Fibroblast of lung (primary cell): ENCODE data around the gene TMEM232. TPM values are rescaled to one million over a fixed set of nuclear protein-coding genes. Genes with fewer than 3 reads are reported as not detected.
"Not testable (repeated sequence)": the region's sequence is repeated elsewhere in the genome, so short reads cannot be mapped to it uniquely, and the experiment has no call there.

Source experiments
- DNase-seq, 2 donors: peaks; one replicate each; pipeline versions ENCODE4 v3.0.0 to v3.0.0-alpha.2; 2010; ENCODE audit warnings: low read depth in 2 of 2
- H2AFZ ChIP-seq: 2 replicates; pipeline ENCODE4 v1.5.1; 2012; ENCODE audit warnings: low read length, control low read depth, inconsistent platforms
- H3K27ac ChIP-seq: 2 replicates; pipeline ENCODE4 v1.5.1; 2011; ENCODE audit warnings: low read length, control low read depth; ENCODE audit not compliant: insufficient read depth
- H3K27me3 ChIP-seq: 2 replicates; pipeline ENCODE4 v1.5.1; 2011; ENCODE audit warnings: mild to moderate bottlenecking, low read length; ENCODE audit not compliant: control insufficient read depth, insufficient read depth
- H3K36me3 ChIP-seq: 2 replicates; pipeline ENCODE4 v1.5.1; 2011; ENCODE audit warnings: low read length; ENCODE audit not compliant: control insufficient read depth, insufficient read depth
- H3K4me1 ChIP-seq: 2 replicates; pipeline ENCODE4 v1.5.1; 2011; ENCODE audit warnings: low read length; ENCODE audit not compliant: control insufficient read depth, insufficient read depth; ENCODE audit errors: extremely low read depth
- H3K4me2 ChIP-seq: 2 replicates; pipeline ENCODE4 v1.5.1; 2011; ENCODE audit warnings: low read length, control low read depth; ENCODE audit not compliant: insufficient read depth; ENCODE audit errors: extremely low read depth
- H3K4me3 ChIP-seq, 4 experiments: fragments of 200-600 bp in 1 of 4; sonication (generic) in 1 of 4; replicated peaks in 1 of 4; 2 replicates each; pipeline ENCODE4 v1.5.1; 2011 to 2016; ENCODE audit warnings: low read length in 4 of 4, low read depth in 3 of 4, mild to moderate bottlenecking in 3 of 4, control low read depth in 2 of 4, inconsistent platforms in 1 of 4, mixed read lengths in 1 of 4; ENCODE audit not compliant: insufficient read depth in 1 of 4; ENCODE audit errors: control extremely low read depth in 1 of 4
- H3K79me2 ChIP-seq: 2 replicates; pipeline ENCODE4 v1.5.1; 2012; ENCODE audit warnings: mild to moderate bottlenecking, low read length, inconsistent platforms; ENCODE audit not compliant: control insufficient read depth, insufficient read depth
- H3K9ac ChIP-seq: 2 replicates; pipeline ENCODE4 v1.5.1; 2011; ENCODE audit warnings: mild to moderate bottlenecking, low read length, control low read depth; ENCODE audit not compliant: insufficient read depth
- H3K9me3 ChIP-seq: 2 replicates; pipeline ENCODE4 v1.5.1; 2012; ENCODE audit warnings: low read depth, low read length; ENCODE audit not compliant: control insufficient read depth, insufficient read depth
- H4K20me1 ChIP-seq: 2 replicates; pipeline ENCODE4 v1.5.1; 2011; ENCODE audit warnings: low read length; ENCODE audit not compliant: control insufficient read depth, insufficient read depth; ENCODE audit errors: extremely low read depth
- CTCF ChIP-seq, 2 donors: IDR thresholded peaks in 1 of 2; conservative IDR thresholded peaks in 1 of 2; 1 replicate in 1 of 2; 2 replicates in 1 of 2; pipeline ENCODE4 v1.5.1; 2011 to 2012; ENCODE audit warnings: low read length in 2 of 2, control low read depth in 1 of 2, inconsistent platforms in 1 of 2, low read depth in 1 of 2, mild to moderate bottlenecking in 1 of 2
- EZH2 ChIP-seq: IDR thresholded peaks from 2 replicates; pipeline ENCODE4 v1.5.1; 2012; ENCODE audit warnings: low read length, control low read depth, mild to moderate bottlenecking; ENCODE audit errors: missing control alignments
- polyA plus RNA-seq, 2 donors: library from polyadenylated mRNA; depleted of rRNA in 1 of 2; stranded (reverse) in 1 of 2; unstranded in 1 of 2; fragments of >200 nt; gene quantifications; 2 replicates each; pipeline ENCODE4 v1.2.1, GENCODE V29; 2011 to 2012; ENCODE audit warnings: missing spikeins in 1 of 2
- total RNA-seq: library from RNA; depleted of rRNA; stranded (reverse); fragments of >200 nt; gene quantifications from 2 replicates; pipeline ENCODE4 v1.2.1, GENCODE V29; 2014

TMEM232 gene
- total and polyA plus RNA-seq, 2 donors (not counting 1 experiment from before 2014, with no cell fraction given), result 2.0 to 5.6 TPM

GRCh38 chr5:110681109-110681508, 45.4 kb downstream of the TMEM232 start:
- Histone ChIP-seq H3K9ac (no peak overlapping the region), H3K36me3 (no peaks in the 10 kb centered on the region), H3K4me1 (no peaks in the 10 kb centered on the region), H2AFZ (no peak overlapping the region), H3K27ac (no peak overlapping the region), H3K27me3 (no peaks in the 10 kb centered on the region), H3K79me2 (no peaks in the 10 kb centered on the region), H4K20me1 (no peaks in the 10 kb centered on the region), H3K4me2 (no peak overlapping the region), H3K4me3 (no peak overlapping the region), H3K9me3 (no peaks in the 10 kb centered on the region)
- TF ChIP-seq CTCF (conservative IDR thresholded peaks at IDR 0.05 in 1 of 2, IDR thresholded peaks at IDR 0.05 in 1 of 2; ENCODE audit: low read depth in 1 of 2, low read length in 2 of 2), result no peak
- no peak for TF ChIP-seq EZH2
- DNase-seq, result no peak

- H3K9ac ChIP-seq, DNase-seq, H3K36me3 ChIP-seq, H4K20me1 ChIP-seq, H3K27me3 ChIP-seq, H3K9me3 ChIP-seq, H3K27ac ChIP-seq, H3K4me2 ChIP-seq, H3K79me2 ChIP-seq, H2AFZ ChIP-seq, H3K4me1 ChIP-seq, H3K4me3 ChIP-seq: not testable (repeated sequence)
Observed at GRCh38 chr5:110676554-110676953, 49.9 kb downstream of the TMEM232 start.

- Histone ChIP-seq H3K27ac (no peak overlapping the region), H3K4me1 (no peaks in the 10 kb centered on the region), H3K9me3 (no peaks in the 10 kb centered on the region), H4K20me1 (no peaks in the 10 kb centered on the region), H3K4me2 (no peak overlapping the region), H3K36me3 (no peaks in the 10 kb centered on the region), H3K4me3 (no peak overlapping the region), H3K27me3 (no peaks in the 10 kb centered on the region), H3K9ac (no peak overlapping the region), H3K79me2 (no peaks in the 10 kb centered on the region), H2AFZ (no peak overlapping the region)
- no peak for DNase-seq
- TF ChIP-seq EZH2 (no peak), CTCF (conservative IDR thresholded peaks at IDR 0.05 in 1 of 2, IDR thresholded peaks at IDR 0.05 in 1 of 2; ENCODE audit: low read depth in 1 of 2, low read length in 2 of 2) (no peak)
Observed at GRCh38 chr5:110665184-110665726, 61.2 kb downstream of the TMEM232 start.
